CD4-positive, alpha-beta T cell treated with Interleukin-2 at 100 ng/mL for 4 hours (primary cell): ENCODE measurements around the gene HDAC9.

ENCODE experiments used
- DNase-seq: peaks from one replicate; pipeline ENCODE4 v3.0.0-alpha.2; 2020; ENCODE audit warnings: low spot score

HDAC9 gene

GRCh38 chr7:18845700-18846099 lies 350.2 kb downstream of the HDAC9 start:
- DNase-seq, result no peak

- DNase-seq, result no peak
Measured at GRCh38 chr7:18846765-18847215, 351.2 kb downstream of the HDAC9 start.

GRCh38 chr7:18849130-18849529 lies 353.6 kb downstream of the HDAC9 start:
- DNase-seq, result no peak

GRCh38 chr7:18855796-18856195 lies 360.2 kb downstream of the HDAC9 start:
- DNase-seq, result no peak

- no peak for DNase-seq
Measured at GRCh38 chr7:18858232-18858631, 362.7 kb downstream of the HDAC9 start.

- DNase-seq, result no peak
Measured at GRCh38 chr7:18859318-18859717, 363.8 kb downstream of the HDAC9 start.

- no peak for DNase-seq
Measured at GRCh38 chr7:18860221-18860620, 364.7 kb downstream of the HDAC9 start.

- no peak for DNase-seq
Measured at GRCh38 chr7:18861514-18862118, 366.1 kb downstream of the HDAC9 start.

GRCh38 chr7:18864967-18865366 lies 369.4 kb downstream of the HDAC9 start:
- no peak for DNase-seq

GRCh38 chr7:18866359-18867036 lies 370.9 kb downstream of the HDAC9 start:
- no peak for DNase-seq

GRCh38 chr7:18872344-18872743 lies 376.8 kb downstream of the HDAC9 start:
- DNase-seq, result no peak

GRCh38 chr7:18873734-18874336 lies 378.3 kb downstream of the HDAC9 start:
- no peak for DNase-seq

GRCh38 chr7:18874880-18875279 lies 379.3 kb downstream of the HDAC9 start:
- DNase-seq, result no peak

- DNase-seq, result no peak
Measured at GRCh38 chr7:18877874-18878273, 382.3 kb downstream of the HDAC9 start.

GRCh38 chr7:18886832-18887231 lies 391.3 kb downstream of the HDAC9 start:
- no peak for DNase-seq

GRCh38 chr7:18889436-18889835 lies 393.9 kb downstream of the HDAC9 start:
- DNase-seq, result no peak

- DNase-seq, result no peak
Measured at GRCh38 chr7:18890134-18890533, 394.6 kb downstream of the HDAC9 start.

- no peak for DNase-seq
Measured at GRCh38 chr7:18890885-18891621, 395.5 kb downstream of the HDAC9 start.

GRCh38 chr7:18893156-18893555 lies 397.6 kb downstream of the HDAC9 start:
- no peak for DNase-seq

GRCh38 chr7:18894155-18894554 lies 398.6 kb downstream of the HDAC9 start:
- no peak for DNase-seq

- DNase-seq, result no peak
Measured at GRCh38 chr7:18895456-18895855, 399.9 kb downstream of the HDAC9 start.

- DNase-seq, result no peak
Measured at GRCh38 chr7:18896343-18896975, 400.9 kb downstream of the HDAC9 start.
